ENCODE results near the gene GPC5.

Gene GPC5

GRCh38 chr13:91621963-91622362 is 223.5 kb downstream of the GPC5 start:
- H3K9ac ChIP-seq (ENCODE audit: low read length), result no peak overlapping the region
- H3K79me2 ChIP-seq (ENCODE audit: insufficient read depth, low read length), result no peaks in the 10 kb centered on the region
- H3K36me3 ChIP-seq (ENCODE audit: insufficient read depth, low read length), result no peaks in the 10 kb centered on the region
- no peaks in the 10 kb centered on the region for H4K20me1 ChIP-seq (ENCODE audit: insufficient read depth, low read length)
- TF ChIP-seq CTCF (IDR thresholded peaks at IDR 0.05; ENCODE audit: low read length) (no peak), EZH2 (IDR thresholded peaks at IDR 0.05; ENCODE audit: borderline replicate concordance, low read length) (no peak)
- H3K4me1 ChIP-seq (ENCODE audit: insufficient read depth, low read length, severe bottlenecking), result no peaks in the 10 kb centered on the region
- H3K9me3 ChIP-seq (ENCODE audit: low read length), result no peaks in the 10 kb centered on the region
- no peak overlapping the region for H3K4me3 ChIP-seq (ENCODE audit: low read depth, low read length, poor library complexity, severe bottlenecking)
- H3K27ac ChIP-seq (ENCODE audit: low read depth, low read length, poor library complexity, severe bottlenecking), result no peak overlapping the region
- H3K4me2 ChIP-seq (ENCODE audit: low read length), result no peak overlapping the region
- H3F3A ChIP-seq (ENCODE audit: insufficient read depth, low read length), result no peaks in the 10 kb centered on the region
- no peaks in the 10 kb centered on the region for H3K27me3 ChIP-seq (ENCODE audit: insufficient read depth, low read length)
- H3K9me2 ChIP-seq (ENCODE audit: low read depth, low read length), result no peaks in the 10 kb centered on the region
- H2AFZ ChIP-seq (ENCODE audit: low read length), result no peak overlapping the region

- TF ChIP-seq EZH2 (IDR thresholded peaks at IDR 0.05; ENCODE audit: borderline replicate concordance, low read length) (no peak), CTCF (IDR thresholded peaks at IDR 0.05; ENCODE audit: low read length) (no peak)
- H3K27ac ChIP-seq (ENCODE audit: low read depth, low read length, poor library complexity, severe bottlenecking), result no peak overlapping the region
- no peak overlapping the region for H3K4me2 ChIP-seq (ENCODE audit: low read length)
- H3K9me3 ChIP-seq (ENCODE audit: low read length), result no peaks in the 10 kb centered on the region
- no peaks in the 10 kb centered on the region for H3K27me3 ChIP-seq (ENCODE audit: insufficient read depth, low read length)
- H3F3A ChIP-seq (ENCODE audit: insufficient read depth, low read length), result no peaks in the 10 kb centered on the region
- H3K36me3 ChIP-seq (ENCODE audit: insufficient read depth, low read length), result no peaks in the 10 kb centered on the region
- H4K20me1 ChIP-seq (ENCODE audit: insufficient read depth, low read length), result no peaks in the 10 kb centered on the region
- no peak overlapping the region for H3K4me3 ChIP-seq (ENCODE audit: low read depth, low read length, poor library complexity, severe bottlenecking)
- H3K9ac ChIP-seq (ENCODE audit: low read length), result no peak overlapping the region
- no peaks in the 10 kb centered on the region for H3K79me2 ChIP-seq (ENCODE audit: insufficient read depth, low read length)
- no peak overlapping the region for H2AFZ ChIP-seq (ENCODE audit: low read length)
- H3K9me2 ChIP-seq (ENCODE audit: low read depth, low read length), result no peaks in the 10 kb centered on the region
- no peaks in the 10 kb centered on the region for H3K4me1 ChIP-seq (ENCODE audit: insufficient read depth, low read length, severe bottlenecking)
These were observed 224.5 kb downstream of the GPC5 start for GRCh38 chr13:91622778-91623550.

GRCh38 chr13:91627952-91628739 is 229.7 kb downstream of the GPC5 start:
- Histone ChIP-seq H4K20me1 (ENCODE audit: insufficient read depth, low read length) (no peaks in the 10 kb centered on the region), H3K27ac (ENCODE audit: low read depth, low read length, poor library complexity, severe bottlenecking) (no peak overlapping the region), H3K4me3 (ENCODE audit: low read depth, low read length, poor library complexity, severe bottlenecking) (no peak overlapping the region), H3K79me2 (ENCODE audit: insufficient read depth, low read length) (no peaks in the 10 kb centered on the region), H3K9me2 (ENCODE audit: low read depth, low read length) (no peaks in the 10 kb centered on the region), H3K9ac (ENCODE audit: low read length) (no peak overlapping the region), H3K4me1 (ENCODE audit: insufficient read depth, low read length, severe bottlenecking) (no peaks in the 10 kb centered on the region), H3K27me3 (ENCODE audit: insufficient read depth, low read length) (no peaks in the 10 kb centered on the region), H3F3A (ENCODE audit: insufficient read depth, low read length) (no peaks in the 10 kb centered on the region), H3K9me3 (ENCODE audit: low read length) (no peaks in the 10 kb centered on the region), H3K36me3 (ENCODE audit: insufficient read depth, low read length) (no peaks in the 10 kb centered on the region), H2AFZ (ENCODE audit: low read length) (no peak overlapping the region), H3K4me2 (ENCODE audit: low read length) (no peak overlapping the region)
- no peak for TF ChIP-seq EZH2 (IDR thresholded peaks at IDR 0.05; ENCODE audit: borderline replicate concordance, low read length)
- TF ChIP-seq CTCF (IDR thresholded peaks at IDR 0.05; ENCODE audit: low read length), result no peak

All from OCI-LY1 (cell line).